DND-41 (cell line): Measurements from ENCODE around the gene KLHL30.

Source experiments
- EZH2 ChIP-seq: IDR thresholded peaks from 3 replicates; pipeline ENCODE4 v1.6.1; 2012; ENCODE audit warnings: borderline replicate concordance, low read depth, mild to moderate bottlenecking, moderate library complexity, low read length, inconsistent platforms; ENCODE audit not compliant: severe bottlenecking
- TF ChIP-seq, protein P1 (sequence below): IDR thresholded peaks from 2 replicates; pipeline ENCODE4 v1.5.1; 2012; ENCODE audit warnings: borderline replicate concordance, low read length, moderate library complexity, mild to moderate bottlenecking; ENCODE audit not compliant: poor library complexity, severe bottlenecking; ENCODE audit errors: extremely low read depth

DNA sequence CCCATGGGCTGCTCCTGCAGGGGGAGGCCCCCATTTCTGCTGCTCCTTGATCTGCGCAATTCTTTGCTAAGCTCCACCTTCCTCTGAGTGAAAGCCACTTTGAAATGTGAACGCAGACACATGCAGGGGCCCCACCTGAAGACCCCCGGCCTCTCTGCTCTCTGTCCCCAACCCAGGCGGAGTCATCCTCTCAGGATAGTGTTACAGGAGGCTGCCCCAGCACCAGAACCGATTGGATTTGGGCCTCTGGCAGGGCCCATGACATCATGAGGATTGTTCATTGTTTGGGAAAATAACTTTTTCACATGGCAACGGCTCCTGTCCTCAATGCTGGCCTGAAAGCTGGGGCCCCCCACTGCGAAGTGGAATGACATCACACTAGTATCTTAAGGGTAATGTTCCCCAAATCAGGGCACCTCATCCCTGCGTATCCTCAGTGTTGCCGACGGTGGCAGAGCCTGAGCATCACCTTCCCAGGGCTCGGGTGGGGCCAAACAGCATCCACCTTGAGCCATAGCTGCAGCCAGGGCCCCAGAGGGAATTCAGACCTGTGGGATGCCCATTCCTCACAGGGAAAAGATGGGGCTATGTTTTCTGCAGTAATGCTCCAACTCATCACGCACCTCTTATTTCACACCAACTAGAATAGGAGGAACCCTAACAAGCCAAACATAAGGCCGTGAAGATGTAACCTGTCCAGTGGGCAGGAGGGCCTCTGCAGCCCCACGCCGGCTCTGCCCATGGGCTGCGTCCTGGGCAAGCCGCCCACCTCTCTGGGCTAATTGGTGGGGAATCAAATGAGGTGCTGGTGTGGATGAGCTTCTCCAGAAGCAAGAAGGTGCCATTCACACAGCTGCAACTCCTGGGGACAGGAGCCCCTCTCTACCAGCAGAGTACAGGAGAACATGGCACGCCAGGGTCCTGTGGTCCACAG, 17.6 kb downstream of the KLHL30 start:
- TF ChIP-seq, protein P1, sequence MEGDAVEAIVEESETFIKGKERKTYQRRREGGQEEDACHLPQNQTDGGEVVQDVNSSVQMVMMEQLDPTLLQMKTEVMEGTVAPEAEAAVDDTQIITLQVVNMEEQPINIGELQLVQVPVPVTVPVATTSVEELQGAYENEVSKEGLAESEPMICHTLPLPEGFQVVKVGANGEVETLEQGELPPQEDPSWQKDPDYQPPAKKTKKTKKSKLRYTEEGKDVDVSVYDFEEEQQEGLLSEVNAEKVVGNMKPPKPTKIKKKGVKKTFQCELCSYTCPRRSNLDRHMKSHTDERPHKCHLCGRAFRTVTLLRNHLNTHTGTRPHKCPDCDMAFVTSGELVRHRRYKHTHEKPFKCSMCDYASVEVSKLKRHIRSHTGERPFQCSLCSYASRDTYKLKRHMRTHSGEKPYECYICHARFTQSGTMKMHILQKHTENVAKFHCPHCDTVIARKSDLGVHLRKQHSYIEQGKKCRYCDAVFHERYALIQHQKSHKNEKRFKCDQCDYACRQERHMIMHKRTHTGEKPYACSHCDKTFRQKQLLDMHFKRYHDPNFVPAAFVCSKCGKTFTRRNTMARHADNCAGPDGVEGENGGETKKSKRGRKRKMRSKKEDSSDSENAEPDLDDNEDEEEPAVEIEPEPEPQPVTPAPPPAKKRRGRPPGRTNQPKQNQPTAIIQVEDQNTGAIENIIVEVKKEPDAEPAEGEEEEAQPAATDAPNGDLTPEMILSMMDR = no peak
- TF ChIP-seq EZH2 = no peak
